ENCODE results near the gene GRAMD2B. TPM values are rescaled to one million over a fixed set of nuclear protein-coding genes. Genes with fewer than 3 reads are reported as not detected.

GRAMD2B gene
- total RNA-seq, 4 donors from 2014 or later, result 38.0 to 165 (median 129) TPM

DNA sequence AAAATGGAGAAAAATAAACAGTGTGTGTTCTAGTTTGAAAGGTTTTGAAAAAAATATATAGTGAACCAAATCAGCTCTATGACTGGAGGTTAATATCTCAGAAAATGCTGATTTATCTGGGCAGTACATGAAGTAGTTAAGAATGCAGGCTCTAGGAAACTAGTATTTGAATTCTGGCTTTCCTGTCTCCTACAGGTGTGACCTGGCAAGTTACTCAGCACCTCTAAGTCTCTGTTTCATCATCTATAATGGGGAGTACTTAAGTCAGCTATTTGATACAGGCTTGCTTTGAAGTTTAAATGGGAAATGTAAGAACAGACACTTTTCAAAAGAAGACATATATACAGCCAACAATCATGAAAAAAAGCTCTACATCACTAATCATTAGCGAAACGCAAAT, 5.2 kb downstream of the GRAMD2B start:
- no peaks in the 10 kb centered on the region for H3K9me3 ChIP-seq
- no peak overlapping the region for H3K4me3 ChIP-seq
- H3K27ac ChIP-seq, result no peak overlapping the region
- no peaks in the 10 kb centered on the region for H3K36me3 ChIP-seq
- TF ChIP-seq, protein P1, sequence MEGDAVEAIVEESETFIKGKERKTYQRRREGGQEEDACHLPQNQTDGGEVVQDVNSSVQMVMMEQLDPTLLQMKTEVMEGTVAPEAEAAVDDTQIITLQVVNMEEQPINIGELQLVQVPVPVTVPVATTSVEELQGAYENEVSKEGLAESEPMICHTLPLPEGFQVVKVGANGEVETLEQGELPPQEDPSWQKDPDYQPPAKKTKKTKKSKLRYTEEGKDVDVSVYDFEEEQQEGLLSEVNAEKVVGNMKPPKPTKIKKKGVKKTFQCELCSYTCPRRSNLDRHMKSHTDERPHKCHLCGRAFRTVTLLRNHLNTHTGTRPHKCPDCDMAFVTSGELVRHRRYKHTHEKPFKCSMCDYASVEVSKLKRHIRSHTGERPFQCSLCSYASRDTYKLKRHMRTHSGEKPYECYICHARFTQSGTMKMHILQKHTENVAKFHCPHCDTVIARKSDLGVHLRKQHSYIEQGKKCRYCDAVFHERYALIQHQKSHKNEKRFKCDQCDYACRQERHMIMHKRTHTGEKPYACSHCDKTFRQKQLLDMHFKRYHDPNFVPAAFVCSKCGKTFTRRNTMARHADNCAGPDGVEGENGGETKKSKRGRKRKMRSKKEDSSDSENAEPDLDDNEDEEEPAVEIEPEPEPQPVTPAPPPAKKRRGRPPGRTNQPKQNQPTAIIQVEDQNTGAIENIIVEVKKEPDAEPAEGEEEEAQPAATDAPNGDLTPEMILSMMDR (IDR thresholded peaks at IDR 0.05), result no peak
- TF ChIP-seq POLR2A (IDR thresholded peaks at IDR 0.05), result no peak
- DNase-seq, result no peak
- no peaks in the 10 kb centered on the region for H3K27me3 ChIP-seq
- H3K4me1 ChIP-seq, result peaks cover 0 to 3% (median 0%) of the 10 kb centered on the region in 4 donors

GRCh38 chr5:126430631-126431030, 7.4 kb downstream of the GRAMD2B start:
- no peaks in the 10 kb centered on the region for H3K27me3 ChIP-seq
- no peak for DNase-seq
- no peaks in the 10 kb centered on the region for H3K9me3 ChIP-seq
- TF ChIP-seq POLR2A (IDR thresholded peaks at IDR 0.05), result no peak
- TF ChIP-seq, protein P1 (IDR thresholded peaks at IDR 0.05), result no peak
- no peaks in the 10 kb centered on the region for H3K4me1 ChIP-seq
- no peak overlapping the region for H3K27ac ChIP-seq
- no peaks in the 10 kb centered on the region for H3K36me3 ChIP-seq
- no peak overlapping the region for H3K4me3 ChIP-seq

DNA sequence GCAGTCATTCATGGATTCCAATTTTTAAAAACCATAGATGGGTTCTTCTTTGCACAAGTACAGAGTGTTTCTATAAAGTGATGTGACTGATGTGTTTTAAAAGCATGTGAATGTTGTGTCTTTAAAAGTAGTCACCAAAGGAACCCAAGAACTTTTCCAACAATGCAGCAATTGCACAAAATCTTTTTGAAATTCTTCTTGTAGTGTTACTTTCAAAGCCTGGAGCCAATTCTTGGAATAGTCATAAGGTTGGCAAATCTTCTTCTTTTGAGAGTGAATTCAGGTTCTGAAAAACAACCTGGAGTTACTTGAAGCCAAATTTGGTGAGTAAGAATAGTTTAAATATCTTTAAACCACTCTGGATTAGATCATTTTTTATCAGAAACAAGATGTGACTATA, 10.5 kb downstream of the GRAMD2B start:
- no peak overlapping the region for H3K27ac ChIP-seq
- H3K4me3 ChIP-seq, result no peak overlapping the region
- H3K4me1 ChIP-seq, result no peaks in the 10 kb centered on the region
- DNase-seq, result no peak
- TF ChIP-seq, protein P1 (IDR thresholded peaks at IDR 0.05), result no peak
- no peak for TF ChIP-seq POLR2A (IDR thresholded peaks at IDR 0.05)
- H3K36me3 ChIP-seq, result no peaks in the 10 kb centered on the region
- H3K27me3 ChIP-seq, result no peaks in the 10 kb centered on the region
- H3K9me3 ChIP-seq, result no peaks in the 10 kb centered on the region

DNA sequence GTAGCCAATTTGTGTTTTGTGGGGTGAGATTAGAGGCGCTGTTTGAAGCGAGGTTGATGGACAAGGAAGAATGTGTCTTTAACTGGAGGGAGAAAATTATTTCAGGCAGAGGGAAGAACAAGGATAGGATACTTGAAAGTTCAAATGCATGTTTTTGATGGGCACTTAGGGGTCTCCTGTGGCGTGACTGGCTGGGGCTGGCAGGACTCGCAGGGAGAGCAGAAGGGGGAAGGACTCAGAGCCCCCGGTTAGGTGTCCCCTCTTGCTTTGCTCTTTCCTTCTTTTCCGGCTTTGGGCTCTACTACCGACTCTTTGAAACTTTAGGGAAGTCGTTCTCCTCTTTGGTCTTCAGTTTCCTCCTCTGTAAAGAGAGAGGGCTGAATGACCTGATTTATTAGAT, 12.1 kb downstream of the GRAMD2B start:
- Histone ChIP-seq H3K9me3 (no peaks in the 10 kb centered on the region), H3K36me3 (peaks cover 0 to 5% (median 0%) of the 10 kb centered on the region in 3 donors), H3K4me3 (no peak overlapping the region), H3K27ac (no peak overlapping the region), H3K4me1 (no peaks in the 10 kb centered on the region), H3K27me3 (no peaks in the 10 kb centered on the region)
- DNase-seq, result no peak
- TF ChIP-seq POLR2A (IDR thresholded peaks at IDR 0.05), result no peak
- TF ChIP-seq, protein P1 (IDR thresholded peaks at IDR 0.05), result no peak

GRCh38 chr5:126435714-126436113, 12.5 kb downstream of the GRAMD2B start:
- H3K4me1 ChIP-seq, result no peaks in the 10 kb centered on the region
- H3K36me3 ChIP-seq, result peaks cover 0 to 5% (median 0%) of the 10 kb centered on the region in 3 donors
- no peaks in the 10 kb centered on the region for H3K27me3 ChIP-seq
- no peaks in the 10 kb centered on the region for H3K9me3 ChIP-seq
- no peak overlapping the region for H3K27ac ChIP-seq
- DNase-seq, result no peak
- TF ChIP-seq, protein P1 (IDR thresholded peaks at IDR 0.05), result no peak
- TF ChIP-seq POLR2A (IDR thresholded peaks at IDR 0.05), result no peak
- no peak overlapping the region for H3K4me3 ChIP-seq

- no peak for TF ChIP-seq POLR2A (IDR thresholded peaks at IDR 0.05)
- TF ChIP-seq, protein P1 (IDR thresholded peaks at IDR 0.05), result no peak
- H3K27ac ChIP-seq, result no peak overlapping the region
- no peak overlapping the region for H3K4me3 ChIP-seq
- H3K4me1 ChIP-seq, result no peaks in the 10 kb centered on the region
- no peaks in the 10 kb centered on the region for H3K9me3 ChIP-seq
- no peak for DNase-seq
- H3K27me3 ChIP-seq, result no peaks in the 10 kb centered on the region
- H3K36me3 ChIP-seq, result peaks cover 0 to 11% (median 0%) of the 10 kb centered on the region in 3 donors
These were observed 14.5 kb downstream of the GRAMD2B start for GRCh38 chr5:126437721-126438120.

All from Peyer's patch (tissue), 4 donors.